K562 (cell line): ENCODE data around the gene NOL4L. TPM values are rescaled to one million over a fixed set of nuclear protein-coding genes. Genes with fewer than 3 reads are reported as not detected.

Experiments used
- ATAC-seq: fragments of 200-7000 bp; cut with Tn5 transposase; 3 replicates; pipeline ENCODE4 v1.9.1; 2020; ENCODE audit warnings: moderate library complexity
- BruUV-seq: library from RNA; stranded (reverse); fragments of 400-500 nt; replicated peaks from 2 replicates; lab custom pipeline; 2021; lab: Mats Ljungman, UMichigan
- CTCF ChIA-PET: fragments of 300-600 bp; formaldehyde crosslinking; extraction: SDS; loops from one replicate; lab custom pipeline; 2021; ENCODE audit warnings: low intra/inter-chr PET ratio; lab: Yijun Ruan, JAX
- POLR2A ChIA-PET: fragments of 300-600, 350-650 bp; sonication (Branson Sonifier 250); formaldehyde crosslinking; extraction: SDS; loops from one replicate; lab custom pipeline; 2021; ENCODE audit warnings: antibody characterized with exemption, inconsistent platforms; lab: Yijun Ruan, JAX
- DNase-seq, 4 experiments: peaks; one replicate each; pipeline versions ENCODE4 v3.0.0 to v3.0.0-alpha.2; 2011 to 2018; ENCODE audit warnings: low spot score in 3 of 4, mixed read lengths in 3 of 4; ENCODE audit errors: extremely low read depth in 1 of 4
- FAIRE-seq: peaks from 2 replicates; lab custom pipeline; 2011; peaks lifted over from hg19 to GRCh38; lab: Jason Lieb, UNC
- H2AFZ ChIP-seq: 2 replicates; pipeline ENCODE4 v1.6.0; 2011; ENCODE audit warnings: low read depth, low read length, control low read depth, inconsistent platforms
- H3K27ac ChIP-seq: fragments of 200-600 bp; 3 replicates; pipeline ENCODE4 v1.8.0; 2011; ENCODE audit warnings: low read depth, mild to moderate bottlenecking, control low read depth, inconsistent platforms, low read length, moderate library complexity, mixed read lengths; ENCODE audit errors: extremely low read depth
- H3K27me3 ChIP-seq, 2 experiments: fragments of 300-600 bp in 1 of 2; 2 replicates in 1 of 2; 3 replicates in 1 of 2; pipeline versions ENCODE4 v1.6.0 to v1.8.0; 2011; ENCODE audit warnings: inconsistent platforms in 2 of 2, low read length in 2 of 2, mild to moderate bottlenecking in 1 of 2, mixed read lengths in 1 of 2, moderate library complexity in 1 of 2; ENCODE audit not compliant: control insufficient read depth in 2 of 2, insufficient read depth in 2 of 2
- H3K36me3 ChIP-seq: fragments of 300-600 bp; 3 replicates; pipeline ENCODE4 v1.8.0; 2011; ENCODE audit warnings: mild to moderate bottlenecking, low read length, inconsistent platforms; ENCODE audit not compliant: control insufficient read depth, insufficient read depth
- H3K4me1 ChIP-seq, 2 experiments: fragments of 200-600 bp in 1 of 2; replicated peaks in 1 of 2; 2 replicates in 1 of 2; 3 replicates in 1 of 2; pipeline versions ENCODE4 v1.5.1 to v1.8.0; 2011; ENCODE audit warnings: inconsistent platforms in 2 of 2, low read length in 2 of 2, mild to moderate bottlenecking in 1 of 2, mixed read lengths in 1 of 2, moderate library complexity in 1 of 2; ENCODE audit not compliant: control insufficient read depth in 2 of 2, insufficient read depth in 2 of 2
- H3K4me2 ChIP-seq: 2 replicates; pipeline ENCODE4 v1.6.1; 2011; ENCODE audit warnings: low read length, control low read depth, inconsistent platforms, mixed read lengths; ENCODE audit not compliant: insufficient read depth
- H3K4me3 ChIP-seq: fragments of 200-600 bp; sonication (generic), shearing (Covaris generic); 2 replicates; pipeline ENCODE4 v1.5.1; 2016; ENCODE audit warnings: control low read depth, inconsistent platforms
- H3K79me2 ChIP-seq: fragments of 200-600 bp; 3 replicates; pipeline ENCODE4 v1.8.0; 2011; ENCODE audit warnings: low read length, inconsistent platforms; ENCODE audit not compliant: control insufficient read depth, insufficient read depth
- H3K9ac ChIP-seq, 2 experiments: 2 replicates each; pipeline versions ENCODE4 v1.6.0 to v1.6.1; 2011; ENCODE audit warnings: low read depth in 2 of 2, low read length in 2 of 2, control low read depth in 1 of 2, inconsistent platforms in 1 of 2, mild to moderate bottlenecking in 1 of 2, mixed read lengths in 1 of 2; ENCODE audit not compliant: insufficient read depth in 1 of 2
- H3K9me1 ChIP-seq: one replicate; pipeline ENCODE4 v1.6.0; 2011; ENCODE audit warnings: inconsistent platforms, mild to moderate bottlenecking, low read length, moderate library complexity; ENCODE audit not compliant: control insufficient read depth, insufficient read depth
- H3K9me3 ChIP-seq: replicated peaks from 2 replicates; pipeline ENCODE4 v1.5.1; 2011; ENCODE audit warnings: low read depth, low read length, inconsistent platforms; ENCODE audit not compliant: control insufficient read depth, insufficient read depth
- H4K20me1 ChIP-seq: replicated peaks from 2 replicates; pipeline ENCODE4 v1.6.1; 2011; ENCODE audit warnings: low read length, inconsistent platforms, mixed read lengths; ENCODE audit not compliant: control insufficient read depth, insufficient read depth
- EHMT2 ChIP-seq: fragments of 450-650 bp; IDR thresholded peaks from 2 replicates; pipeline ENCODE4 v1.6.1; 2018; ENCODE audit warnings: antibody characterized with exemption
- HNRNPLL ChIP-seq: fragments of 200-400 bp; formaldehyde crosslinking; IDR thresholded peaks from 2 replicates; pipeline ENCODE4 v1.6.1; 2017; ENCODE audit warnings: low read length, low read depth, mild to moderate bottlenecking; ENCODE audit not compliant: poor library complexity, severe bottlenecking
- ILK ChIP-seq: fragments of 450-650 bp; IDR thresholded peaks from 2 replicates; pipeline ENCODE4 v1.6.1; 2016; ENCODE audit warnings: missing genetic modification characterization, low read depth, mild to moderate bottlenecking, missing compliant biosample characterization, moderate library complexity, borderline replicate concordance
- KHSRP ChIP-seq: fragments of 450-650 bp; IDR thresholded peaks from 2 replicates; pipeline ENCODE4 v1.6.1; 2017
- POLR2A ChIP-seq: fragments of 450-650 bp; conservative IDR thresholded peaks from 2 replicates; pipeline ENCODE4 v1.6.1; 2016
- SUPT5H ChIP-seq: fragments of 450-650 bp; IDR thresholded peaks from 2 replicates; pipeline ENCODE4 v1.6.1; 2016
- TBL1XR1 ChIP-seq, 2 experiments: IDR thresholded peaks; 2 replicates each; pipeline ENCODE4 v1.6.1; 2012; ENCODE audit warnings: improper control_type of control experiment in 2 of 2, low read length in 2 of 2, mild to moderate bottlenecking in 1 of 2
- ZFP36 ChIP-seq: fragments of 150-350 bp; IDR thresholded peaks from 2 replicates; pipeline ENCODE4 v1.6.1; 2018; ENCODE audit warnings: low read length, low read depth; ENCODE audit not compliant: partially characterized antibody
- ZNF124 ChIP-seq: sonication (generic); formaldehyde crosslinking; IDR thresholded peaks from 2 replicates; pipeline ENCODE4 v1.8.1; 2022; ENCODE audit warnings: missing genetic modification reagents
- ZNF24 ChIP-seq: fragments of 450-650 bp; IDR thresholded peaks from 2 replicates; pipeline ENCODE4 v1.6.1; 2016
- WGBS: fragments of 100-300 bp; shearing (Covaris generic); methylation state at CpG from one replicate; pipeline ENCODE4 v1.1.6; 2016; ENCODE audit warnings: low coverage, mixed read lengths; ENCODE audit not compliant: insufficient coverage; ENCODE audit errors: missing lambda C conversion rate; 5-methylcytosine and 5-hydroxymethylcytosine counted together
- in situ Hi-C: fragments of 300-500 bp; cut with MboI; formaldehyde crosslinking; loops from 4 replicates; pipeline ENCODE4 v1.15.0; 2018; ENCODE audit warnings: inconsistent platforms, mixed read lengths
- intact Hi-C: fragments of 100-400 bp; cut with micrococcal nuclease; formaldehyde crosslinking; loops from 2 replicates; pipeline ENCODE4 v1.14.2; 2022
- polyA plus RNA-seq, 8 experiments: library from polyadenylated mRNA; depleted of rRNA in 4 of 8; stranded (reverse) in 5 of 8; unstranded in 3 of 8; fragments of >200 nt; fragmentation: Nextera tagmentation in 2 of 8; fragmentation: Illumina TruSeq in 1 of 8; extraction: Ambion mirVana in 2 of 8; extraction: Trizol in 1 of 8; gene quantifications; 2 replicates each; pipeline versions ENCODE4 v1.2.1 to v1.2.3, GENCODE V29; 2011 to 2014; ENCODE audit warnings: inconsistent platforms in 1 of 8, missing spikeins in 1 of 8
- total RNA-seq, 7 experiments: library from RNA; depleted of rRNA in 6 of 7; stranded (reverse); fragments of >200 nt in 6 of 7; fragmentation: Illumina TruSeq in 2 of 7; extraction: Trizol in 2 of 7; gene quantifications; 2 replicates each; pipeline versions ENCODE4 v1.2.1 to v1.2.3, GENCODE V29; 2011 to 2021; ENCODE audit warnings: low replicate concordance in 1 of 7

NOL4L gene
- total and polyA plus RNA-seq, 9 of the 15 experiments (the other 6 are each of a cell fraction or from before 2014, with no cell fraction given): 5.1 to 36.2 (median 13.6) TPM

GRCh38 chr20:32613192-32614053, 28.3 kb upstream of the NOL4L start:
- ChIA-PET POLR2A (interaction anchor here (2.7 kb wide), 1 partner anchor 9 kb away, joined by 9 read pairs; no protein-coding TSS in a partner anchor), CTCF (no interaction called here)
- peaks cover 4 to 28% of the 10 kb centered on the region in 2 experiments; a peak in 3 of 5 replicates for H3K4me1 ChIP-seq
- WGBS: 62% methylated on average over 3 of the region's 3 CpGs
- H3K4me3 ChIP-seq: no peak overlapping the region
- H2AFZ ChIP-seq: no peak overlapping the region
- H3K36me3 ChIP-seq: peaks cover 23% of the 10 kb centered on the region; the same call in 2 of the 3 replicates
- H4K20me1 ChIP-seq: 0 out of 2 replicates have a peak, but pooled peaks cover 6% of the 10 kb centered on the region
- H3K4me2 ChIP-seq: no peak overlapping the region
- H3K9me1 ChIP-seq: peaks cover 16% of the 10 kb centered on the region
- no peaks in the 10 kb centered on the region for H3K9me3 ChIP-seq
- intact Hi-C loops: no loop called here
- peak overlapping the region in 1 of 2 experiments; percentile 47; a peak in 1 of 4 replicates for H3K9ac ChIP-seq
- no peaks in the 10 kb centered on the region for H3K27me3 ChIP-seq
- no peak for DNase-seq
- in situ Hi-C loops: no loop called here
- TF ChIP-seq ZNF24: peak; percentile 73
- TF ChIP-seq TBL1XR1 (IDR thresholded peaks at IDR 0.05; ENCODE audit: low read length in 2 of 2): no peak
- no peak for TF ChIP-seq KHSRP
- TF ChIP-seq ILK (tag): no peak
- peak; percentile 42; the same call in 1 of the 2 replicates for TF ChIP-seq POLR2A
- peak; percentile 16 for TF ChIP-seq HNRNPLL
- TF ChIP-seq EHMT2: peak; percentile 21; the same call in 1 of the 2 replicates
- 0 out of 2 replicates have a peak, but pooled peaks have one; percentile 40 for TF ChIP-seq SUPT5H
- no peak for TF ChIP-seq ZFP36
- TF ChIP-seq ZNF124 (CRISPR knock-in tag): no peak
- peaks cover 5% of the 10 kb centered on the region; the same call in 2 of the 3 replicates for H3K79me2 ChIP-seq
- BruUV-seq: no TSS peak
- no peak for FAIRE-seq
- no peak for ATAC-seq
- H3K27ac ChIP-seq: no peak overlapping the region
